IMR-90 (cell line): ENCODE measurements around the gene CNDP1.

Experiments
- BHLHE40 ChIP-seq: fragments of 150-350 bp; IDR thresholded peaks from 2 replicates; pipeline ENCODE4 v1.6.1; 2016; ENCODE audit warnings: mild to moderate bottlenecking, low read depth, low read length
- CEBPB ChIP-seq: IDR thresholded peaks from 2 replicates; pipeline ENCODE4 v1.6.1; 2012; ENCODE audit warnings: low read depth, low read length, improper control_type of control experiment
- CHD1 ChIP-seq: IDR thresholded peaks from 2 replicates; pipeline ENCODE4 v1.6.1; 2012; ENCODE audit warnings: low read depth, low read length, improper control_type of control experiment
- MAFK ChIP-seq: IDR thresholded peaks from 2 replicates; pipeline ENCODE4 v1.6.1; 2012; ENCODE audit warnings: low read depth, low read length, improper control_type of control experiment
- POLR2A ChIP-seq: IDR thresholded peaks from 2 replicates; pipeline ENCODE4 v1.6.1; 2012; ENCODE audit warnings: mild to moderate bottlenecking, low read depth, low read length
- RAD21 ChIP-seq: IDR thresholded peaks from 2 replicates; pipeline ENCODE4 v1.6.1; 2012; ENCODE audit warnings: low read length, improper control_type of control experiment
- RCOR1 ChIP-seq: IDR thresholded peaks from 2 replicates; pipeline ENCODE4 v1.6.1; 2012; ENCODE audit warnings: mild to moderate bottlenecking, low read length, improper control_type of control experiment; ENCODE audit not compliant: insufficient replicate concordance
- RFX5 ChIP-seq: IDR thresholded peaks from 2 replicates; pipeline ENCODE4 v1.8.0; 2012; ENCODE audit warnings: low read depth, mild to moderate bottlenecking, low read length, moderate library complexity
- SMC3 ChIP-seq: fragments of 150-350 bp; IDR thresholded peaks from 2 replicates; pipeline ENCODE4 v1.6.1; 2016; ENCODE audit warnings: low read depth, mild to moderate bottlenecking, antibody characterized with exemption, low read length, moderate library complexity
- USF2 ChIP-seq: fragments of 150-350 bp; IDR thresholded peaks from 2 replicates; pipeline ENCODE4 v1.6.1; 2017; ENCODE audit warnings: mild to moderate bottlenecking, antibody characterized with exemption, low read length, low read depth
- TF ChIP-seq, protein P1 (sequence below): conservative IDR thresholded peaks from 2 replicates; pipeline ENCODE4 v1.5.1; 2012; ENCODE audit warnings: mild to moderate bottlenecking, low read depth, low read length, improper control_type of control experiment

DNA sequence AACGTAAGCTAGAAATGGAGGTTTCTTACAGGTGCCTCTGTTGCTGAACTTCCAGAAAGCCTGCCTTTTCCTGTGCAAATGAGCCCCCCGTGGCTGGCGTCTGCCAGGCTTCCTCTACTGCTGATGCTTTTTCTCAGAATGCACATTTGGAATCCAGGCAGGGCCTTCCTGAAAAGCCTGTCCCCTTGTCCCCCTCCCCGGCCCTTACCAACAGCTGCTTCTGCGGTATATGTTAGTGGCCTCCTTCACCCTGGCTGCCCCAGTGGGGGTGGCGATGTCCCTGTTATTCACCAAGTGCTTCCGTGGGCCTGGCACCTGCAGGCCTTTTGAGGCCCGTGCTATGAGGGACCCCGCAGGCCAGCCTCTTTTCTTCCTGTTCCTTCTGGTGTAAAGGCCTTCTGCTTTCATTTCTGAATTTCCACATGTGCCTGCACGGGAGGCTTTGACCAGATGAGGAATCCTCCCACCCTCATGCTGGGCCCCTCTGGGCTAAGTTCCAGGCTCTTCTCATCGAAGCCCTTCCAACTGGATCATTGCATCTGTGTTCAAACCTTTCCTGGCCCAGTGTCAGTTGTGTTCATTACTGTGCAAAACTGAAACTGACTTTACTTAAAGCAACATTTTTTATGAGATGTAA lies 27.7 kb upstream of the CNDP1 start:
- no peak for TF ChIP-seq POLR2A
- TF ChIP-seq, protein P1, sequence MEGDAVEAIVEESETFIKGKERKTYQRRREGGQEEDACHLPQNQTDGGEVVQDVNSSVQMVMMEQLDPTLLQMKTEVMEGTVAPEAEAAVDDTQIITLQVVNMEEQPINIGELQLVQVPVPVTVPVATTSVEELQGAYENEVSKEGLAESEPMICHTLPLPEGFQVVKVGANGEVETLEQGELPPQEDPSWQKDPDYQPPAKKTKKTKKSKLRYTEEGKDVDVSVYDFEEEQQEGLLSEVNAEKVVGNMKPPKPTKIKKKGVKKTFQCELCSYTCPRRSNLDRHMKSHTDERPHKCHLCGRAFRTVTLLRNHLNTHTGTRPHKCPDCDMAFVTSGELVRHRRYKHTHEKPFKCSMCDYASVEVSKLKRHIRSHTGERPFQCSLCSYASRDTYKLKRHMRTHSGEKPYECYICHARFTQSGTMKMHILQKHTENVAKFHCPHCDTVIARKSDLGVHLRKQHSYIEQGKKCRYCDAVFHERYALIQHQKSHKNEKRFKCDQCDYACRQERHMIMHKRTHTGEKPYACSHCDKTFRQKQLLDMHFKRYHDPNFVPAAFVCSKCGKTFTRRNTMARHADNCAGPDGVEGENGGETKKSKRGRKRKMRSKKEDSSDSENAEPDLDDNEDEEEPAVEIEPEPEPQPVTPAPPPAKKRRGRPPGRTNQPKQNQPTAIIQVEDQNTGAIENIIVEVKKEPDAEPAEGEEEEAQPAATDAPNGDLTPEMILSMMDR, result no peak
- no peak for TF ChIP-seq RAD21
- no peak for TF ChIP-seq BHLHE40
- TF ChIP-seq USF2, result no peak
- TF ChIP-seq CHD1, result no peak
- no peak for TF ChIP-seq RFX5
- TF ChIP-seq SMC3, result no peak
- no peak for TF ChIP-seq MAFK
- no peak for TF ChIP-seq CEBPB
- no peak for TF ChIP-seq RCOR1
